LNCAP (cell line): ENCODE data around the gene TNS2.

Experiments used
- TF ChIP-seq, protein P1 (sequence below): fragments of 450-650 bp; IDR thresholded peaks from 2 replicates; pipeline ENCODE4 v1.5.1; 2017; ENCODE audit warnings: mild to moderate bottlenecking

TNS2 gene

DNA sequence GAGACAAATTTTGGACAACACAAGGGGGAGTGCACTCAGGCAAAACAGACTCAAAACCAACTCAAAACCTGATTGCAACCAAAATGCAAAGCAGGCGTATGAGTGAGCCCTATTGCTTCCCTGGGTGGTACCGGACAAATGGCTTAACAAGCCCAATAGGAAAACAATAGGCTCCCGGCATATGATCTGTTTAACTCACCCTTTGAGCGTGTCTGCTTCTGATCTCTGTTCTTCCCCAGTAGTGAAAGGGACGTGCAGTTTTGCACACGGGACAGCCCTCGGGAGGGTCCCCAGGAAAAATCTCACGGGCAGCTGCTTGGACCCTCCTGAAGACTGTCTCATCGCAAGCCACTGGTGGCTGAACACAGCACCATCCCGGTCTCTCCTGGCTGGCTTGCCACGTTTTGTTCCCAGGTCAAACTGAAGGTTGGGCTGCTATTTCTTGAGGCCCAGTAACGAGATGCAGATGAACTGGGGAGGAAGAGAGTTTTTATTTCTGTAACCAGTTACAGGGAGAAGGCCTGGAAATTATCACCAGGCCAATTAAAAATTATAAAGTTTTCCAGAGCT lies 63.4 kb downstream of the TNS2 start:
- TF ChIP-seq, protein P1, sequence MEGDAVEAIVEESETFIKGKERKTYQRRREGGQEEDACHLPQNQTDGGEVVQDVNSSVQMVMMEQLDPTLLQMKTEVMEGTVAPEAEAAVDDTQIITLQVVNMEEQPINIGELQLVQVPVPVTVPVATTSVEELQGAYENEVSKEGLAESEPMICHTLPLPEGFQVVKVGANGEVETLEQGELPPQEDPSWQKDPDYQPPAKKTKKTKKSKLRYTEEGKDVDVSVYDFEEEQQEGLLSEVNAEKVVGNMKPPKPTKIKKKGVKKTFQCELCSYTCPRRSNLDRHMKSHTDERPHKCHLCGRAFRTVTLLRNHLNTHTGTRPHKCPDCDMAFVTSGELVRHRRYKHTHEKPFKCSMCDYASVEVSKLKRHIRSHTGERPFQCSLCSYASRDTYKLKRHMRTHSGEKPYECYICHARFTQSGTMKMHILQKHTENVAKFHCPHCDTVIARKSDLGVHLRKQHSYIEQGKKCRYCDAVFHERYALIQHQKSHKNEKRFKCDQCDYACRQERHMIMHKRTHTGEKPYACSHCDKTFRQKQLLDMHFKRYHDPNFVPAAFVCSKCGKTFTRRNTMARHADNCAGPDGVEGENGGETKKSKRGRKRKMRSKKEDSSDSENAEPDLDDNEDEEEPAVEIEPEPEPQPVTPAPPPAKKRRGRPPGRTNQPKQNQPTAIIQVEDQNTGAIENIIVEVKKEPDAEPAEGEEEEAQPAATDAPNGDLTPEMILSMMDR: no peak

DNA sequence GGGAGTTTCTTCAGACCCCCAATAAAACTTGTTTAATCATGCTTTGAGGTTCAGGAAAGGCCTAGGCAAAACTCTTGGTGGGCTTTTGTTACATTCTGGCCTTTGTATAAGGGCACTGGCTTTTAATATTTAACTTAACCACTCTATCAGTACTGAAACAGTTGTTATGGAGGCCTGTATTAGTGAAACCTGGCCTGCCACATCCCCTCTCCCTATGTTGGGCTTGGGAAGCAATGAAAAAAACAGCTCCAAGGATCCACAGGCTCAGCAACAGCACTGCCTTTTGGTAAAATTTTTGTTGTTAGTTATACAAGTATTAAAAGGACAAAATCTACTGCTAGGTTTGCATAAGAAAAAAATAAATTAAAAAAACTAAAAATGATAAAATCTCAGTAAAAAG lies 64.1 kb downstream of the TNS2 start:
- TF ChIP-seq, protein P1: no peak
